ENCODE results near the gene HHLA2. TPM values are rescaled to one million over a fixed set of nuclear protein-coding genes. Genes with fewer than 3 reads are reported as not detected.

The HHLA2 gene
- total RNA-seq, 1 donor from 2014 or later, result 2.3 TPM

DNA sequence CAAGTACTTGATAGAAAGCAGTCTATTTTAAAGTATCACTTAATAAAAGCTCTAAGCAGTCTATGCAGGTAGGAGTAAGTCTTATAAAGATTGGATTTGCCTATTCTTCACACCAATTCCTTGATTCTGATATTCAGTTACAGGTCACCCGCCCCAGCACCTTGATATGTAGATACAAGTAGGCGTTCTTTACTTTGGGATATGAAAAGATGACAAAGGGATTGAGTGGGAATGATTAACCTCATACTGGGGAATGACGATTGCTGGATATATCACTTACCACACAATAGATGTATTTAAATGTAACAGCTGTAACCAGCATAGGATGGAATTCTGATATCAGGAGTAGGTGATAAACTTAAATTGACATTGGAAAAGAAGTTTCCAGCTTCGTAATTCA lies 47.1 kb downstream of the HHLA2 start:
- H3K9me3 Mint-ChIP-seq, result peaks cover 10% of the 10 kb centered on the region
- no peaks in the 10 kb centered on the region for H3K27me3 Mint-ChIP-seq
- H3K36me3 Mint-ChIP-seq, result no peaks in the 10 kb centered on the region
- H3K4me3 Mint-ChIP-seq, result no peak overlapping the region
- H3K4me1 Mint-ChIP-seq (ENCODE audit: unreplicated experiment), result peaks cover 8% of the 10 kb centered on the region
- TF ChIP-seq, protein P1, sequence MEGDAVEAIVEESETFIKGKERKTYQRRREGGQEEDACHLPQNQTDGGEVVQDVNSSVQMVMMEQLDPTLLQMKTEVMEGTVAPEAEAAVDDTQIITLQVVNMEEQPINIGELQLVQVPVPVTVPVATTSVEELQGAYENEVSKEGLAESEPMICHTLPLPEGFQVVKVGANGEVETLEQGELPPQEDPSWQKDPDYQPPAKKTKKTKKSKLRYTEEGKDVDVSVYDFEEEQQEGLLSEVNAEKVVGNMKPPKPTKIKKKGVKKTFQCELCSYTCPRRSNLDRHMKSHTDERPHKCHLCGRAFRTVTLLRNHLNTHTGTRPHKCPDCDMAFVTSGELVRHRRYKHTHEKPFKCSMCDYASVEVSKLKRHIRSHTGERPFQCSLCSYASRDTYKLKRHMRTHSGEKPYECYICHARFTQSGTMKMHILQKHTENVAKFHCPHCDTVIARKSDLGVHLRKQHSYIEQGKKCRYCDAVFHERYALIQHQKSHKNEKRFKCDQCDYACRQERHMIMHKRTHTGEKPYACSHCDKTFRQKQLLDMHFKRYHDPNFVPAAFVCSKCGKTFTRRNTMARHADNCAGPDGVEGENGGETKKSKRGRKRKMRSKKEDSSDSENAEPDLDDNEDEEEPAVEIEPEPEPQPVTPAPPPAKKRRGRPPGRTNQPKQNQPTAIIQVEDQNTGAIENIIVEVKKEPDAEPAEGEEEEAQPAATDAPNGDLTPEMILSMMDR (conservative IDR thresholded peaks at IDR 0.05), result no peak
- no peak for DNase-seq (ENCODE audit: extremely low spot score, unreplicated experiment)
- no peak overlapping the region for H3K27ac Mint-ChIP-seq

DNA sequence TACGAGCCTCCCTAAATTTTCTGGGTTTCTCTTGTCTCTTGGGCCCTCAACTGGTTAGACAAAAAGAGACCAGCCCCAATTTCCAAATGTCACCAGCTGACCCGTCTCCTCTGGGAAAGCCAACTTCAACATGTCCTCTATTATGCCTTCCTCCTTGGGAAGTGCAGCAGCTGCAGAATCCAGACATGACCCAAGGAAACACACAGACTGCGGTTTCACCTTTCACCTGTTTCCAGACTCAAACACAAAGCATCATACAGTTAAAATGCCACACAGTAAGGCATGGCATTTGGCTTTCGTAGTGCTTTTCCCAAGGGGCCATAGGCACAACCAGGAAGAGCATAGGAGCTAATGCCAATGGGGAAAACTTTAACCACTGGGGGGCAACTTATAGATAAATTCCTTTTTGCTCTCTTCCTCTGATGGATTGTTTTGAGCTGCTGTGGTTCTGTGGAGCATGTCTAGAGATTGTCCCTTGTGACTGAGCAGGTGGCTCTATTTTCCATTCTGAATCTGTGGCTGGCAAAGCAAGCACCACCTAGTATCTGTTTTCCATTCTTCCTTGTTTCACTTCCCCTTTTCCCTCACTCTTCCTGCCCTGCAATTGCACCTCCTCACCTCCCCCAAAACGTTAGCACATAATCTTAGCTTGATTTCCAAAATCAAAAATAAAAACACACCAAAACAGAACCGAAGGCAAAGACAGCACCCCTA lies 49.3 kb downstream of the HHLA2 start:
- no peak overlapping the region for H3K4me3 Mint-ChIP-seq
- H3K27me3 Mint-ChIP-seq, result no peaks in the 10 kb centered on the region
- H3K9me3 Mint-ChIP-seq, result peaks cover 10% of the 10 kb centered on the region
- H3K27ac Mint-ChIP-seq, result no peak overlapping the region
- peaks cover 4% of the 10 kb centered on the region for H3K4me1 Mint-ChIP-seq (ENCODE audit: unreplicated experiment)
- no peak for DNase-seq (ENCODE audit: extremely low spot score, unreplicated experiment)
- H3K36me3 Mint-ChIP-seq, result no peaks in the 10 kb centered on the region
- TF ChIP-seq, protein P1 (conservative IDR thresholded peaks at IDR 0.05), result no peak

DNA sequence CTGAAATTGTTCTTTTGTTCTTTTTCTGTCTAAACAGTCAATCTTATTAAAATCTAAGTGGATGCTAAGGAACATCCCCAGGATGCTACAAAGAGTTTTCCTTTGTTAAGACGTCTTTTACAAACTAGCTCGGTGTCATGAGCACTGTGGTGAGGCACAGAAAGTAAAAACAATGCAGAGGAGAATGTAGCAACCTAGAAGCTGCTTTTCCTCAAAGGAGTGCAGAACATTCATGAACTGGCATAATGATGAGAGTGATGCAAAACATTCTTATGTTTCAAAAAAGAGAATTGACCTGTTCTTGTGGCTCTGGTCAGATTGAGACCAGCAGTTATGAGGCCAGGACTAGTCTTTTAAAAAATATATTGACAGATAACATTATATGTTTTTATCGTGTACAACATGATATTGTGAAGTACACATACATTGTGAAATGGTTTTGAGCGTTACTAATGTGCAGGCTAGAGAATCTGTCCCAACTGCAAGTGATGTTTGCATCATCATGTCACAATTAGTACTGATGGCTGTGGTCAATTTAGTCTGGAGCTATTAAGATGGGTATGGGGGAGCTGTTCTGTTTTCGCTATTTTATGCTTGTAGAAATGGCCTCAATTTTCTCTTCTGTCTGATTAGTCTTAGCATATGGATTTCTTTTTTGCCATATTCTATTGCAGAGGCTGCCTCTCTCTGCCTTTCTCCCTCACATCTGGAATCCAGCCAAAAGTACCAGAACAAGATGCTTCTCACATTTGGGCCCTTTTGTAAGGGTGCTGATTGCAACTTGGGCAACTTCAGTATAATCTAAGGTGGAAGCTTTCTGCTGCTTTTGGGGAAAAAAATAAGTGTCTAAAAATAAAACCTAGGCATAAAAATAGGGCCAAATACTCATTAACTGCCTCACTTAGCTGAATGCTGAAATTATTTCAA lies 50.2 kb downstream of the HHLA2 start:
- Mint-ChIP-seq H3K4me1 (ENCODE audit: unreplicated experiment) (peaks cover 4% of the 10 kb centered on the region), H3K27me3 (no peaks in the 10 kb centered on the region), H3K9me3 (peaks cover 10% of the 10 kb centered on the region), H3K27ac (no peak overlapping the region), H3K36me3 (no peaks in the 10 kb centered on the region), H3K4me3 (no peak overlapping the region)
- no peak for DNase-seq (ENCODE audit: extremely low spot score, unreplicated experiment)
- TF ChIP-seq, protein P1 (conservative IDR thresholded peaks at IDR 0.05), result no peak

DNA sequence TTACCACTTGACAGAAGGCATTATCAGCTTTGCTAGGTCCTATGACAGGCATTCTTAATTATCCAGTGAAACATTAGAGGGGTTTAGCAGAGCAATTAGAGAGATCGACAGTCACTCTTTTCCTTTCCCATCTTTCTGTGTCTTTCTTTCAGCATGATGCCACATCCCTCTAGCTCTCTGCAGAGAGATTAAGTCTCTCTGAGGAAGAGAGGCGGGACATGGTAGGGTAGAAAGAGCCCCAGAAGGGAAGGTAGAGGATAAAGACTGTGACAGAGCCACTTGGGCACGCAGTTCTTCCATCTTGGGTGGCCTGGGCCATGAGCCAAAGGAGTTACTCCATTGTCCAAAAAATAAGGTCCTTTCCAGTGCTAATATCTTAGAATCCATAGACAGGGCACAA lies 55.8 kb downstream of the HHLA2 start:
- Mint-ChIP-seq H3K27ac (no peak overlapping the region), H3K4me1 (ENCODE audit: unreplicated experiment) (peaks cover 3% of the 10 kb centered on the region), H3K36me3 (no peaks in the 10 kb centered on the region), H3K9me3 (peaks cover 10% of the 10 kb centered on the region), H3K4me3 (no peak overlapping the region), H3K27me3 (no peaks in the 10 kb centered on the region)
- TF ChIP-seq, protein P1 (conservative IDR thresholded peaks at IDR 0.05), result no peak
- no peak for DNase-seq (ENCODE audit: extremely low spot score, unreplicated experiment)

DNA sequence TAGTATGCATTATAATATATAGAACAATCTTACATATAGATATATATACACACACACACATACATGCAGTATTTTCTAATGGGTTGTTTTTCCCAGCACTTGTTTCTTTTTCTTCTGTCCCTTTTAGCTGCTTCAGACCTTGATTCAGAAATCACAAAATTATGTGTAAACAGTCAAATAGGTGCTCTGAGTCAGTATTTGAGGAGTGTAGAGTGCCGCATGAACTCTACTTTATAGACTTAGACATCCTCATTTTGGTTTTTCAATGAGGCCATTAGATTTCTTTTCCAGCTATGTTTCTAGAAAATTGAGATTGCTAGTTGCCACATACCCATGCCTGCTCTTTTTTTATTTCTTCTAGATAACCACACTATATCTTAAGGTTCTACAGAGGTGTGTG lies 58.2 kb downstream of the HHLA2 start:
- Mint-ChIP-seq H3K4me3 (no peak overlapping the region), H3K27ac (no peak overlapping the region)
- TF ChIP-seq, protein P1 (conservative IDR thresholded peaks at IDR 0.05), result no peak

More for the DNA sequence above, 58.2 kb downstream of the HHLA2 start:
- Mint-ChIP-seq H3K9me3 (no peaks in the 10 kb centered on the region), H3K36me3 (no peaks in the 10 kb centered on the region), H3K4me1 (ENCODE audit: unreplicated experiment) (peaks cover 3% of the 10 kb centered on the region), H3K27me3 (no peaks in the 10 kb centered on the region)
- no peak for DNase-seq (ENCODE audit: extremely low spot score, unreplicated experiment)

All from type B pancreatic cell (in vitro differentiated cells).